NCI-H2227 (cell line): Measurements from ENCODE around the gene IGSF5.
A peak's percentile ranks its signal among the peaks of the same experiment; 100 is the strongest.
"Not testable (repeated sequence)": the region's sequence is repeated elsewhere in the genome, so short reads cannot be mapped to it uniquely, and the experiment has no call there.

Experiments used
- DNase-seq: peaks from one replicate; lab custom pipeline; 2025; ENCODE audit not compliant: unreplicated experiment; lab: John Stamatoyannopoulos, UW

IGSF5 gene

DNA sequence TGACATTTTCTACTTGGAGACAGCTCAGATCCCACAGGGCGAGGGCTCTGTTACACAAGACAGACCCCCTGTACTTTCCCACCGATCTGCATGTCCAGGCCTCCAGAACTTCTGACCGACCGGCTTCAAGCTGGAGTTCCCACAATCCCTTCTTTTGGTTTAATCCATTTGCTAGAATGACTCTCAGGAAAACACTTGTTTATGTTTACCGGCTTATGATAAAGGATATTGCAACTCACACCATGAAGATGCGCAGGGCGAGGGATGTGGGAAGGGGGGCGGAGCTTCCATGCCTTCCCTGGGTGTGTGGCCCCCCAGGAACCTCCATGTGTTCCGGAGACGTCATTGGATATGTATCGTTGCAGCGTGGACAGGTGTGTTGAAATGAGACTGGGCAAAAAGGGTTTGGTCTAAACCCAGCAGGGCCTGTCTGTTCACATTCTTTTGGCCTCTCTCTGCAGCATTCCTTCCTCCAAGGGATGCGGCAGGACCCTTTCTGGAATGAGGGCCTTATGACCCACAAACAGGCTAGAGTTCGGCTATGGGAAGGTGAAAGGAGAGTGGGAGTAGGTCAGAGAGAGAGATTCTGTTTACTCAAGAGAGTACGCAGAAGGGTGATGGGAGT is 7.5 kb upstream of the IGSF5 start:
- DNase-seq = no peak

DNA sequence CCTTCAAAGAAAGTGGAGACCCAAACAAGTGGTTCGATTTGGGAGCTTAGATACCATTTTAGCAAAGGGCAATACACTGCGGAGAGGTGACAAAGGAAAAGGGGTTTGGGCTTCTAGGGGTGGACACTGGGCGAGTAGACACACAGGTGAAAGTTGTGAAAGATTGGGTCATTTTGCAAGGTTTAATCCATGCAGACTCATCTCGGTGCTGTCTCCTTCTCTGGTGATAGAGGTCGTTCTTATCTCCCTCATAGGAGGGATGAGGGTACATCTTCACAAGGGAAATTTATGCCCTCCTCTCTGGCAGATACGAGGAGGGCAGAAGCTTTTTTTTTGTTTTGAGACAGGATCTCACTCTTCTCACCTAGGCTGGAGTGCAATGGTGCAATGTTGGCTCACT is 6.4 kb upstream of the IGSF5 start:
- no peak for DNase-seq

DNA sequence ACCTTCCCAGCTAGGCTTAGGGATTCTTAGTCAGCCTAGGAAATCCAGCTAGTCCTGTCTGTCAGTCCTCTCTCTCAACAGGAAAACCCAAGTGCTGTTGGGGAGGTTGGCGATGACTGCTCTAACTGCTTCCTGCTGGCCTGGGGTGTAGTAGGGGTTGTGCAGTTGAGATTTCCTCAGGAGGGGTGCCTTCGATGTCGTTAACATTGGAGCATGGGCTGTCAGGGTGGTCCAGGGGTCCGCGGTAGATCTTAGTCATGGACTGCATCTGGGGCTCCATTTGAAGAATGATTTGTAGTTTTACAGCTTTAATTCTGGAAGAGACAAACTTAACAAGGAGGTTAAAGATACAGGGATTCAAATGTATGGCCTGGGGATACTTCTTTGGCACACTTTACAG is 5.5 kb upstream of the IGSF5 start:
- not testable (repeated sequence) for DNase-seq

DNA sequence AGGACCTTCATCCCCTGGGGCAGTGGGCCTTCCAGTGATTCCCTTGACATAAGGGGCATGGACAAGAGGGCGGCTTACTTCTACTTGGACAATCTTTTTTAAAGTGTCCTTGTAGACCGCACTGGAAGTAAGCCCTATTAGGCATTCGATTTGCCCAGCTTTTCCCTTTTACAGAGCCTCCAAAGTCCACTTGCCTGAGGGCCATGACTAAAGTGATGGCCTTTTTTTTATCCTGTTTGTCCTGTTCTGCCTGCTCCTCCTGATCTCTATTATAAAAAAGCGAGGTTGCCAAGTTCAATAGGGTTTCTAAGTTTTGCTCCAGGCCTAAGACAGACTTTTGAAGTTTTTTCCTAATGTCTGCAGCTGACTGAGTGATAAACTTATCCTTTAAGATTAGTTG is 2.4 kb upstream of the IGSF5 start:
- not testable (repeated sequence) for DNase-seq

DNA sequence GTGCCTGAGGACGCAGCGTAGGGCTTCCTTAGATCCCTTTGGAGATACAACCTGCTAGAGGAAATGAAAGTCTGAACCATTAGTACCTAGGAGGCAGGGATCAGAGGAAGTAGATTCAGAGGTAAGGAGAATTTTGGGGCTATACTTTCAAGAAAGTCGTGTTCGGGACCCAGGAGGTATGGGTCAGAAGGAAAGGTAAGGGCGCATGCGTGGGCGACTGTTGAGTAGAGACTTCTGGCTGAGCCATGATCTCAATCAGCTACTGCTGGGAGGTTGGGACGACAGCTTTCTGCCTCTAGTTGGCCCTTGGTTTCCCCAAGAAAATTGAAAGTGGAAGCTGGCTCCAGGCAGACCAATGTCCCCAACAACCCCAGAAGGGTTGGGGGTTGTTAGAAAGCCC is 349 bp downstream of the IGSF5 start:
- not testable (repeated sequence) for DNase-seq

DNA sequence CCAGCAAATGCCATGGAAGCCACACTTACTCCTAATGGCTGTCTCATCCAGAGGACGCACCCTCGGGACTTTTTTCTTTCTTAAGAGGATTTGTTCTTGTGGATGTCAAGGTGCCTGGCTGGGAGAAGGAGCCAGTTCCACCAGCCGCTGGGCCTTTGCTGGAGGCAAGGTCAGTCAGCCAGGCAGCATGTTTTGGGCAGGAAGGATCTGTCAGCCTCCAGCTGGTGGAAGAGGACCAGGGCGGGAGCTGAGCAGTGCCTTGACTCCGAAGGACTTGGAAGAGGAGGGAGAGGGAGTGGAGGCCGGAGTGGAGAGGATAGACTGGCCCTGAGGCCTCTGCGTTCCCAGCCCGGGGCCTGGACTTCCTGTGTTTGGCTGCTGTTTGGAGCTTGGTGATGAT is 5.7 kb downstream of the IGSF5 start:
- DNase-seq = no peak

DNA sequence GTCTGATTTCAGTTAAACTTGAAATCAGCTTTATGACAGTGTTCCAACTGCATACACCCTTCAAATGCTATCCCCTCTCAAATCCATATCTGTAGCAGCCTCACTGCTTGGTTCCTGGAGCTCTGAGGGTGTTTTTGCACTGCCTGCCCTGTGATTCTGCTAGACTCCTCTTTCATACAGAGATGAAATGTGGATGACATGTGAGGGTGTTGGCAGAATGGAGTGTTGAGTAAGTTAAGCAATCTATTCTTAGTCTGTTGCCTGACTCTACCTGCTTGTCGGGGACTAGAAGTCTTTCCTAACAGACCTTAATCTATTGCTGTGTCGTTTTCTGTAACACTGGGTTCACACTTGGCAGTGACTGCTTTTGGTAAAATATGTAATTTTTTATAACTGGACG is 9.8 kb downstream of the IGSF5 start:
- DNase-seq = no peak

DNA sequence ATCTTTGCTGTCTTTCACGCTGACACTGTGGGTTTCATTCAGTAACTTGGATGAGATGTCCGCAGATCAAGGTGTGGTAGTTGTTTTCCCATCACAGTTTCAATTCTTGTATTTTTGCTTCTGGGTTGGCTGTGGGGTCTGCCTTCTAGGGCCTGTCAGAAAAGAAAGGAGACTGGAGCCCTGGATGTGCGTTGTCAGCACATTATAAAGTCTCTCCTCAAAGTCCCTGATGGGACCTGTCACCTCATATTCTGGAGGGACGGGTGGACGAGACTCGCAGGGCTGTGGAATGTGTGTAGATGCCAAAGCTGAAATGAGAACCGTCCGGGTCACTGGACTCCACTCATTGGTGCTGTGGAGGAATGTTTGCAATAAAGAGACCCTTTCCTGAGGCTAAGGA is 11.3 kb downstream of the IGSF5 start:
- no peak for DNase-seq

DNA sequence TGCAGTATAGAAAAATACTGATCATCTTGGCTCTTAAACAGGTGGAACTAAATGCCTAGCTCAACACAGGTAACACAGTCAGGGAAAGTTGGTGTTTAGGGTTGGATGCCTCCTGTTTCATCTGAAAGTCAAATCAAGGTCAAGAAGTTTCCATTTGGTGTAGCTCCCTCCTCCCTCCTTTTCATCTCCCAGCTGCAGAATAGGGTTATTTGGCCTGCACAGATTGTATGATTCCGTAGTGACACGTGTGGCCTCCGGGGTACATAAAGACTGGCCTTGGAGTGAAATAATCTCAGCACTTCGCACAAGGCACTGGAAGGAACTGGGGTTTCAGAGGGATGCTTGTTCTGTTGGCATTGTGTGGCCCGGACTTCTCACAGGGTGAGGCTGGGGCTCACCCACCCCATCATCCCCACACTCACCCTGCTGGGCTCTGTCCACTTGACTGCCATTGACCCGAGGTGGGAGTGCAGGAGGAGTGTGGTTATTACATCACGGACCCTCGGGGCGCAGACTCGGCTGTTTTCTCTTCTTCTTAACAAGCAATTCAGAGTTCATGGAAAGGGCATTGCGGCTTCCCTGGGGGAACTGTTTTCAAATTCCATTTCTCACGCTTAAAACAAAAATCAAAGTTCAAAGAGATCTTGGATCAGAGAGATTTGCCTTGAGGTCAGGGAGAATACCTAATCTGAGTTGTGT is 18.4 kb downstream of the IGSF5 start:
- no peak for DNase-seq

DNA sequence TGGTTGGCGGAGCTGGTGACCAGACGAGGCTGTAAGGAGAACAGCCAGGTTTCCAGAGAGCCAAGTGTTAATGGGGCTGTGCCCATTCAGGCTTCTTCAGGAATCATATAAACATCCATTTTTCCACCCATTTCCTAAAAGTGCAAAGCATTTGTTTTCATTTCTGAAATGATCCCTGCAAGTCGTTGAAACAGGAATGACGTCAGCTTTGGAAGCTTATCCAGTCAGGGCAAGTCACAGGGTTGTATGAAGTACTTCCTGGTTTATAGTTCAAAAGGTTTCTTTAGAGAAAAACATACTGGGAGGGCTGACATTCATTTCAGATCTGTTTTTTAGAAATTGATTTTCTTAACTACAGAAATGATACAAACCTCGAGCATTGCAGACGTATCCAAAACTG is 29.2 kb downstream of the IGSF5 start:
- no peak for DNase-seq

DNA sequence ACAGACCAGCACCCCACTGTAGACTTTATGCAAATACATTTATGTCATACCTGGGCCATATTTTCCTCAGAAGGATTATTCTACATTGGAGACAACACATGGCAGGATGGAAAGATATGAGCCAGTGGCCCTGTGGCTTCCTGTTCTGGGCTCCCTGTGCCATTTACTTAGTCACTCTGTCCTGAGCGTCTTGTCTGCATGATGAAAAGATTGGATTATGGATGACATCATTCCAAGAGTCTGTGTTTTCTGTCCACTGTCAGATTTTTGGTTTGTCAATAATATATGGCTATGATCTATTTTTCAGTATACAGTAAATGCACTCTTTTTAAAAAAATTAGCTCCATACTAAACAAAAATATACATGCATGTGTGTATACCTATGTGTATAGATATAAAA is 30.8 kb downstream of the IGSF5 start:
- DNase-seq = no peak

DNA sequence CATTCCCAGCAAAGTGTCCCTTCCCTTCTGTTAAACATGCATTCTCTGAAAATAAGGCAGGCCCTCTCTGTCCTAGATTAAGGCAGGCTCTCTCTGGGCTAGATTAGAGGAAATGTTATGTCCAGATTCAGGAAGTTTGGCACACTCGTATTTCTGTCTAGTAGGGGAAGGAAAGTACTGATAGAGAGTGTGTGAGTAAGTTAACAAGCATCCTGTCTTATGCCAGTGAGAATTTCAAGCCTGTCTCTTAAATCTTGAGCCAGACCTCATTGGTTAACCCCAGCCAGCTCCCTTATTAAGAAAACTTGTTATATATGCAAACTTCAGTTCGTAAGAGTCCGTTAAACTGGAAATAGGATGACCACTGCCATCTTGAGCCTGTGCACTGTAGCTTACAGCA is 31.6 kb downstream of the IGSF5 start:
- DNase-seq = no peak

DNA sequence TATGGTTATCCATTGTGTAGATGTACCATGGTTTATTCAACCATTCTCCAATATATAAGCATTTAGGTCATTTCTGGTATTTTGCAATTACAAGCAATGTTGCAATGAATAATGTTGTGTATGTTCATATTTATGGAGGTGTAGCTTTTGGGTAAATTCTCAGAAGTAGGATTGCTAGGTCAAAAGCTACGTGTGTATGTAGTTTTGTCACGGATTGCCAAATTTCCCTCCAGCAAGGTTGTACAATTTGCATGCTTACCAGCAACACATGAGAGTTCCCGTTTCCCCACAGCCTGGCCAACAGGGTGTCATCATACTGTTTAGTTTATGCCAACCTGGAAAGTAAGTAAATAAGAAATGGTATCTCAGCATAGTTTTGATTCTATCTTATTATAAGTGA is 36.3 kb downstream of the IGSF5 start:
- no peak for DNase-seq

DNA sequence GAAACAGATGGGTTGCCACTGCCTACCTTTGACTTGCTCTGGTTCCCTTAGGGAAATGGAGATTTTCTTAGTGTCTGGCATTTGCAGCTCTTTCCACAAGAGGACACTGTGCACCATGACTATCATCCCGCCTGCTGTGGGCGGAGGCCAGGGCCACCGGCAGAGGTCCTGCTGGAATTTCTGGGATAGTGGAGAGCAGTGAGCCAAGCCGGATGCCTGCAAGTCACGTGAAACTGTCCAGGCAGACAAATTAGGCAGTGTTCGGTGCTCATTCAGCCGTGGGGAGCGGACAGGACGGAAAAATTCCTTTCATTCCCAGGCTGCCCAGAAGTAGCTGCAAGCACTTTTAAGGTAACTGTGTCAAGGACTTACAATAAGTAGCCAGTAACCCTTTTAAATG is 43.4 kb downstream of the IGSF5 start:
- DNase-seq = peak; percentile 85

DNA sequence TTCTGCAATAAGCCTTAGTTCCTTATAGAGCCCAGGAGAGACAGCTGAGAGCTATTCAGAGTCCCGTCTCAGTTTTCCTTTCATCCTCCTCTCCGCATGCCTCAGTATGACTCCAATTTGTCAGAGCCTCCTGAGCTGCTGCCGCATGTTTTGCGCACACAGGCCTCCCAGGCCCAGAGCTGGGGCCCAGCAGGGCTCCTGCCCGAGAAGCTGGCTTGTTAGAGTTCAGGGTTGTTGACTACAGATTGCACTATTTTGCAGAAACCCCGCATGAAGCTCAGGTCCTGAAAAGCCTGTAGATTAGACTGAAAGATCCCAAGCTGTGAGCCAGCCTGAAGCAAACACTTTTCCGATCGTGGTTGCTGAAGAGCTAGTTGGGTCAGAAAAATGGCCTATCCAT is 51.5 kb downstream of the IGSF5 start:
- no peak for DNase-seq

DNA sequence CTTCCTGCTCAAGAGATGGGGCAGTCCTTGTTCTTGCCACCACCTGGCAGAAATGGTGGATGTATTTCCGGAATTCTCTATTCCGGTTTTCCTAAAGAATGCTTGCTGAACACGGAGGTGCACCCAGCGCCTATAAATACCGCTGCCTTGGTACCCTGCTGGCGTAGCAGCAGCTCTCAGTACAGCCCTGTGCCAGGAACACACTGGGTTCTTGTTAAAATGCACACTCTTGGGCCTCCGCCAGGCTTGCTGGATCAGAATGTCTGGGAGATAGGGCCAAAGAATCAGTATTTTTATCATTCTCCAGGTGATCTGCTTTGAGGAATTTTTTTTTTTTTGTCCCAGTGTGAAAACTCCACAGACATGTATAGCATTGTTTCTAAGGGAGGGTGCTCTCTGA is 54.2 kb downstream of the IGSF5 start:
- no peak for DNase-seq

DNA sequence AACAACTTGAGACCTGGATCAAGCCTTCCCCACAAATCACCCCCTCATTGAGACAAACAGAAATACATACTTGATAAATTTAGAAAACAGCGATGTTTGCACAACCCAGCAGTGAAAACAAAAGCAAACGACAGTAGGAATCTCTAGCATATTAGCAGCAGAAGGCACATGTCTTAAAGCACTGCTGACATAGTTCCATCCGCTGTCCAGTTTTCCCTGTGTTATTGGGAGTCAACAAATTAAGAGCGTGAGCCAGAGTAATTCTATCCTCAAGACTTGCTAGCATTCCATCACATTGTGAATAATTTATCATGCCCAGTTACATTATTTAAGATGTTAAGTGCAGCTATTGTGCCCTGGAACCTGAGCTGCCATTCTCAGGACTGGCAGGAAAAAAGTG is 55.3 kb downstream of the IGSF5 start:
- no peak for DNase-seq

DNA sequence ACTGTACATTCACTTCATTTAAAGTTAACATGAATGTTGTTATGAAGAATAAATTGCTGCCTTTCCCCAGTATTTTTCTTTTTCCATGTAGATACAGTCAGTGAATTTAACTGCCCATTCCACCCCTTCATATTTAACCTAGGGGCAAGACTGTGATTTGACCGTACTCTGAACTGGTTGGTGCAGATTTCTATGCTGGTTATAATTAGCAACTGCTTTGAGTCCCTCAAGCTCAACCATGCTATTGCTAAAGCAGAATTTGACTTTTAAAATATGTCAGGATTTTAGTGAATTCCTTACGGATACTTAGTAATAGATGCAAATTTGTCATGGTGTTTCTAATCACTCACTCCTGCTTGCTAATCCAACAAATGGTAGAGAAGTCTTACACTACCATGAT is 57.2 kb downstream of the IGSF5 start:
- no peak for DNase-seq

DNA sequence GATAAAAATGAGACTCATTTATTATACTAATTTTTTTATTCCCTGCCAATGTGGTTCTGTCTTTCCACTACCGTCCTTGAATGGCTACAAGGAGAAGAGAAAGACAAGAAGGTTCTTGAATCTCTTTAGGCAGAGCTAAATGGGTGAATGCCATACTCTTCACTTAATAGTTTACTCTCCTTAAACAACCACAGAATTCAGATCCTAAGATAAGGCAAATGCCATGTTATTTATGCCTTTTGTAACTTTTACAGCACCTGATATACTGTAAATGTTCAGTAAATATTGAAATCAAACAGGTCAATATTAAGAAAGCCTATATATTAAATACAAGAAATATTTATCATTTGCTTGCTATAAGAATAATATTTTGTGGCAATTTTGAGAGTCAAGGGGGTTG is 58.4 kb downstream of the IGSF5 start:
- no peak for DNase-seq

DNA sequence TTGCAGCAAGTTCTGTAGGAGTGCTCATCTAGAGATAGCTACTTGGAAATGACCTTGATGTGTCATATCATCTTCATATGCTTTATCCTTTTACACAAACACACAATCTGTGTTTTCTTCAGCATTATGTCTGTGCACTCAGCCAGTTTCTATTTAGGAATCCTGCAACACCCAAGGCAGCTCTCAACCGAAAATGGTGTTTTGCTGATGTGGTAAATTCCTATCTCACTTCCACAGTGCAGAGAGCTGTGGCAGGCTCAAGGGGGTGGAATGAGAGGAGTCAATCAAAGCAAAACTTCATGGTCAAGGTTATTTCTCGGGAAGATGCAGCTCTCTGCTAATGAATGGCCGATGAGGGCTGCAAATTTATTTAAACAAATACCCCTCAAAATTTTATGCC is 59.3 kb downstream of the IGSF5 start:
- DNase-seq = no peak

DNA sequence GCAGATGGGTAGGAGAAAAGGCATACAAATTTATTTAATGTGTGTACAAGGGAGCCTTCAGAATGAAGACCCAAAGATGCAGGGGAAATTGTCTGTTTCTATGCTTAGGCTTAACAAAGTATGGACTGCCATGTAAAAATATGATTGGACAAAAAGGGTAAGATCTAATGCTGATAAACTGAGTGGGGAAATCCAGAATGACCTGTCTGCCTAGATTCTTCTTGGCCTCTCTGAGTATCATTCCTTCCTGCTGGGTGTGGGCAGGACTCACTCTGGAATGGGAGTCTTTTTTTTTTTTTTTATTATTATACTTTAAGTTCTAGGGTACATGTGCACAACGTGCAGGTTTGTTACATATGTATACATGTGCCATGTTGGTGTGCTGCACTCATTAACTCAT is 61.0 kb downstream of the IGSF5 start:
- no peak for DNase-seq

DNA sequence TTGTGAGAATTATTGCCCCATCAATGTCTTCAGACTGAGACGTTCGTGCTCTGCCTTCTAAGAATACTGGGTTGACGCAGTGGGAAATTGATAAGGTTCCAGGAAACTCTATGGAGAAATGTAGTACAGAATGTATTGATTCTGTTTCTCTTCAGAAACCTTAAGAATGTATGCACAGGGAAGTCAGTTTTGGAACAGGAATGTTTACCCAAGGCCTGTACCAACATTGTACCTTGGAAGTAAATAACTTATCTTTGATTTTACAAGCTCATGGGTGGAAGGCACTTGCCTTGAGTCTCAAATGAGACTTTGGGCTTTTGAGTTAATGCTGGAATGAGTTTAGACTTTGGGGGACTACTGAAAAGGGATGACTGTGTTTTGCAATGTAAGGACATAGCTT is 62.8 kb downstream of the IGSF5 start:
- no peak for DNase-seq

DNA sequence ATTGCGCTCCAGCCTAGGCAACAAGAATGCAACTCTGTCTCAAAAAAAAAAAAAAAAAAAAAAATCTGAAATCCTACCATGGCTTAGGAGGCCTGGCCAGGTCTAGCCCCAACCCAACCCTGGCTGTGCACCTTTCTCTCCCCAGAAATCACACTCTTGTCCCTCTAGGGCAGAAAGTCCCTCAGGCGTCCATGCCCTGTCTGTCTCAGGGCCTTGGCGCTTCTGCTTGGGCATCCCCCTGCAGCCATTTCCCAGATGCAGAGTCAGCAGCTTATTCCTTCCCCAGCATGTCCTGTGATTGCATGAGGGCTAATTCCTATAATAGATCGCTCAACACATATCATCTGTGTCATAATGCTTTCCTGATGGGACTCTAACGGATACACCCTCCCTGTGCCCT is 65.0 kb downstream of the IGSF5 start:
- no peak for DNase-seq
